NCI-H1436 (cell line): ENCODE measurements around the gene DYNC1I2.

ENCODE experiments used
- DNase-seq: peaks from one replicate; lab custom pipeline; 2025; lab: John Stamatoyannopoulos, UW

The DYNC1I2 gene

DNA sequence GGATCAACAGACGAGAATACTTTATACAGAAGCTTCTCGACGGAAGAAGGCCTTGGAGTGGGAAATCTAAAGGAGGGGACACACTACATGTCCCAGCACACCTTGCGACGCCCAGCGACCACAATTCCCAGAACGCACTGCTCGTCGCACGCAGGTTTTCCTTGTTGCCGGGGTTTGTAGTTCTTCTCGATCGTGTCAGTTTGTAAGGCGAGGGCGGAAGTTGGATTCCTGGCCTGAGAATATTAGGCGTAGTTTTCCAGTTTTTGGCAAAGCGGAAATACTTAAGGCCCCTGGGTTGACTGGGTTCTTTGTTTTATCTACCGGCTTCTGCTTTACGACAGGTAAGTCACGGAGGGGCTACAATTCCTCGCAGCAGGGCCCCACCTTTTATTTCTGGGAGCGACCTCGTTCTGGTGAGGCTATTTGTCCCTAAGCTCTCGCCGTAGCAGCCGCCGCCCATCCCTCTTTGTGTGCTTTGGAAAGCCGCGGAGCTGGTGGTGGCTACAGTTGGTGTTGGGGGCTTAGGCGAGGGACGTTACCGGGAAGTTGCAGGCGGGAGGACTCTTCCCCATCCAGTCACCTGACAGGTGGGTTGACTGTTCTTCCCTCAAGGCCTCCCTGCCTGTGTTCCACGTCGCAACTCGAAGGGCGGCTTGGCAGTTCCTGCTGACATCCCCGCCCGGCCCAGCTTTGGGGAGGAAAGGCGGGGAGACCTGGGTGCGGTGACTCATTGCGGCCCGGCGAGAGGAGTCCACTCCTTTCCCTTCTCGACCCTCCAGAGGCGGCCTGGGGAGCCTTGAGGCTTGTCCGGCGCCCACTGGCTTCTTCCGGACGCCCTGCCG is at the start of gene DYNC1I2:
DYNC1I2 (plus strand) TSS at position 183 of the 842 bp plus-strand sequence. CDS start 2,687 bp downstream, outside the sequence.
- DNase-seq, result peak; percentile 84

DNA sequence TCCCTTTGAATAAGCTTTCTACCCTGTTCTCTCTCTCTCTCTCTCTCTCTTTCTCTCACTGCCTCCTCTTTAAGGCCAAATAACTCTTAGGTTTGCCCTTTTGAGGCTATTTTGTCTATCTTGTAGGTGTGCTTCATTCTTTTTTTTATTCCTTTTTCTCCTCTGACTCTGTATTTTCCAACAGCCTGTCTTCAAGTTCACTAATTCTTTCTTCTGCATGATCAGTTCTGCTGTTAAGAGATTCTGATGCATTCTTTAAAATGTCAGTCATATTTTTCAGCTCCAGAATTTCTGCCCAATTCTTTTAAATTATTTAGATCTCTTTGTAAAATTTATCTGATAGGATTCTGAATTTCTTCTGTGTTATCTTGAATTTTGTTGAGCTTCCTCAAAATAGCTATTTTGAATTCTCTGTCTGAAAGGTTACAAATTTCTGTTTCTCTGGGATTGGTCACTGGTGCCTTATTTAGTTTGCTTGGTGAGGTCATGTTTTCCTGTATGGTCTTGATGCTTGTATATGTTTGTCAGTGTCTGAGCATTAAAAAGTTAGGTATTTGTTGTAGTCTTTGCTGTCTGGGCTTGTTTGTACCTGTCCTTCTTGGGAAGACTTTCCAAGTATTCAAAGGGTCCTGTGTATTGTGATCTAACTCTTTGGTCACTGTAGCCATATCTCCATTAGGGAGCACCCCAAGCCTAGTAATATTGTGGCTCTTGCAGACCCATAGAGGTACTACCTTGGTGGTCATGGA is 35.4 kb upstream of the DYNC1I2 start:
- DNase-seq, result no peak

DNA sequence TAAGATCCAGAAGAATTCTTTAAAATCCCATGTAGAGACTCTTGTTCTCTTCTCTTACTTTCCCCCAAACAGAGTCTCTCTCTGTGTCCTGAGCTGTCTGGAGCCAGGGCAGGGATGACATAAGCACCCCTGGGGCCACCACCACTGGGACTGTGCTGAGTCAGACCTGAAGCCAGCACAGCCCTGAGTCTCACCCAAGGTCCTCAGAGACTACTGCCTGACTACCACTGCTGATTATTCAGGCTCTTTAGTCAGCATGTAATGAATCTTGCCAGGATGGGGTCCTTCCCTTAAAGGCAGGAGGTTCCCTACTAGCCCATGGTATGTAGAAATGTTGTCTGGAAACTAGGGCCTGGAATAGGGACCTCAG is 34.9 kb upstream of the DYNC1I2 start:
- DNase-seq, result no peak

DNA sequence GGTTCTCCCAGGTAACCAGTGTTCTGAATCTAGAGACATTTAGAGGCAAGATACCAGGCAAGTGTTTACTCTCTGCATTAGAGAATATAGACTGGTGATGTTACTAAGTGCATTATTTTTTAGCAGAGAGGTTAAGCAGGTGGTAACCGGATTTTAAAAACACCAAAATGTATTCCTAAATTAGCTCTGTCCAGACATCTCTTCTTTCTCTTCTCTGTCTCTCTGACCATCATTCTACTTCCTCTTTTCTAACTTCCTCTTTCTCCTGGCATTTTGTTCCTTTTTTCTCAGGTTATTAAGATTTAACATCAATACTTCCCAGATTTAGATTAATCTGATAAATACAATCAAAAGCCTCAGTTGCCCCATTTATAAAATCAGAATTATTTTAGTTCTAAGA is 31.7 kb upstream of the DYNC1I2 start:
- no peak for DNase-seq

DNA sequence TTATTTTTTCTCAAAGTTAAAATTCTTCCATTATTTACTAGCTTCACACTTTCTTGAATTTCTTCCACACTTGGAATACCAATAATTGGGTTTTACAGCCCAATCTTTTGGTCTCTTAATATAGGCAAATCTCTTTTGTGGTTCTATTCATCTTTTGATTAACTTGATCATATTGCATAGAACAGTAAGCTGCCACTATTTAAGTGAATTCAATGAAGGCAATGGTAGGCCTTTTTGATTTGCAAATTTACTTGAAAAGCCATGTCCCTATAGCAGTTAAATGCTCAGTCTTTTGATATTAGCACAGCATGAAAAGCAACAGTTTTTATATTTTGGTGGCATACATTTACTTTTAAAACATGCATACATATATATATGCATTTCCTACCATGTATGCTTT is 20.2 kb upstream of the DYNC1I2 start:
- DNase-seq, result no peak

DNA sequence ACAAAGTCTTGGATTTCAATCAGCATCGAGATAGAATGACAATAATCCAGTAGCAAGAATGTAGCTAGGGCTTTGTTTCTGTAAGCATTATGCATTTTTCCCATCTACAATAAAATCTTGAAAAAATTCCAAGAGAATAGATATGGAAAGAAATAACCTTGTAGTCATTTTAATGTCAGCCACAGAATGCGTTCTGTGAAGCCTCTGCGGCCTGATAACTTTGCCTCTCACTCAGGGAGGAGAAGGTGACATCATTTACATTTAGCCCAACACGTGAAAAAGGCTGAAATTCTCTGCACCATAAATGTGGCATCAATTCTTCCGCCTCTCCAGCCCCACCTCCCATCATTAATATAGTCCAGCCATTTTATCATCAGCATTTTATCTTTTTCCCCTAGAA is 19.1 kb upstream of the DYNC1I2 start:
- no peak for DNase-seq

DNA sequence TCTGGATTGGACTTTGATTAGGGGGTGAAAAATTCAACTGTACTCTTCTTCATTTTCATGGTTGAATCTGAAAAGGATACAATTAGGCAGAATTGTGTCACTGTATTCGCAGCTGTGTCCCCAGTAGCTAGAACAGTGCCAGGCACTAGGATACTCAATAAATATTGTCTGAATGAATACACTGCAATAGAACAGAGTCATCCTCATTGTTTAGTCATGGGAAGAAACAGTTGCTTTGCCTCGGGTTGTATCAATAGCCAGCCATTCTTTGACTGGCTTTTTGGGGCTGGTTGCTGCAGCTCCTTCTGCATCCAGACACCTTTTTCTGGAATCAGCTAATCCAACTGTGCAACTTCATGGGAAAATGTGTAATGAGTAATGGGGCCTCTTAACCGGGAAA is 18.1 kb upstream of the DYNC1I2 start:
- DNase-seq, result no peak

DNA sequence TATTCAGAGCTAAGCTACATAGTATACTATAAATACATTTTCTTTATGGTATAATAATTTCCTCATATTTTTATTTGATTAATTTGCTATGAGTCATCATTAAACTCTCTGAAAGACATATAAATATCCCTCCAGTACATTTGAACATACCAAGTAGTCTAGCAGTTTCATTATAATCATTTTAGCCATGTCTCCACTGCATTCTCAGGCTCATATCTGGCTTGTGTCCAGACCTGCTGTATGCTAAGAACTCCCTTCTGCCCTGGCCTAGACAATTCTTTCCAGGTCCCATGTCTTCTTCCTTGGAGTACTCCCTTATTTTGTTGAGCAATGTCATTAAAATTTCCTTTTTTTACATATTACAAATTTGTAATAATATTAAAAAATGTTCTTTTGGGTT is 16.6 kb upstream of the DYNC1I2 start:
- DNase-seq, result no peak

DNA sequence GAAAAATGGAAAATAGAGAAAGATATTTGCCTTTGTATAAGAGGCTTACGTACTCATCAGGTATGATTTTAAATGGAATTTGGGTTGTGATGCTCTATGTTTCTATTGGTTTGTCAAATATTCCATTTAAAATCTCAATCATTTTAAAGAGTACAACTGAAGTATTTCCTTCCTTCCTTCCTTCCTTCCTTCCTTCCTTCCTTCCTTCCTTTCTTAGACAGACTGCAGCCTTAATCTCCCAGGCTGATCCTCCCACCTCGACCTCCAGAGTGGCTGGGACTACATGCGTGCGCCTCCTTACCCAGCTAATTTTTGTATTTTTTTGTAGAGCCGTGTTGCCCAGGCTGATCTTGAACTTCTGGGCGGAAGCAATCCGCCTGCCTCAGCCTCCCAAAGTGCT is 15.4 kb upstream of the DYNC1I2 start:
- DNase-seq, result no peak

DNA sequence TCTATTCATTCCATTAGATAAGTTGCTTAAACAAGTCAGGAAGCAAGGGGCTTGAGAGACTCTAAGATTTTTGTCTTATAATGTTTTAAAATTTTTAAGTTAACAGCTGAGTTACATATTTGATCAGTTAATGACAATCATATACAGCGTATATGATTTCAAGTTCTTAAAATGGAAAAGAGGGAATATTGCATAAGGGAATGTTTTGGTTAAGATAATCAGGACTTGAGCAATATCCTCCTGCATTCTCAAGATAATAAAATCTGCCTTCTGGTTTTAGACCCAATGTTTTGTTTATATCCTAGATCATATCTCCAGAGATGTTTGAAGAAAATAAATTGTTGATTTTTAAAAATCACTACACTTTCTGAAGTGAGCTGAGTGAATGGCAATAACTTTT is 13.4 kb upstream of the DYNC1I2 start:
- DNase-seq, result no peak

DNA sequence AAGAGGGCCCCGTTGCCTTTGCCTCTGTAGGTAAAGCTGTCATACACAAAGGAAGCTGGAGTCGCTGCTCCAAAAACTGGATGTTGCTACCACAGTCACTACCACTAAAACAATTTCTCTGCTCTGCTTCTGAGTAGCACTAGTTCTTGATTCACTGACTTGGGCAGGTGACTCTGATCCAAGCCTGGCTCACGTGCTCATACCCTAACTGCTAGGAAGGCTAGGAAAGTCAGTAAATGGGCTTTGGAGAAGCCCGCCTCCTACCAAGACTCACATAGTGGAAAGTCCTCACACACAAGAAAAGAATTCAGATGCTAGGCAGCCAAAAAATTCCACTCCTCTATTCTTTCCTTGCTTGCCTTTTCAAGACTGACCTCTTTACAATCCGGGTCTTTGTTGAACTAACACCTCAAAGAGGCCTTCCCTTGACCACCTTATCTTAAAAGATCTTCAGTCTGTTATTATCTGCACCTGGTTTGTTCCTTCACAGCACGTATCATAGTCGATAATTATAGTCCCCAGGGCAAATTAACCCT is 11.4 kb upstream of the DYNC1I2 start:
- no peak for DNase-seq

DNA sequence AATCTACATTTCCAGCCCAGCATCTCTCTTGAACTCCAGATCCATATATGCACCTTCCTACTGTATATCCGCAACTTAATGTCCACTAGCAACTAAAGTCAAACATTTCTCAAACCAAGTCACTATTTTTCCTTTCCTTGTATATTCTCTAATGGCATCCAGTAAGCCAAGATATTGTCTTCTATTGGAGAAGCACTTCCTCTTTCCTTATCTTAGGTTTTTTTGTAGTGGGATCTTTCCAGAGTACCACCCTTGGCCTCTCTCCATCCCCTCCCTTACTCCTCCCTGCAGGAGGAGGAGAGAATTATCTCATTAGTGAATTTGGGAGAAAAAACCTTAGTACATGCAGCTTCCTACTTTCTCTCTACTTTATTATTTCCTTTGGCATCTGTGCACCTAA is 8.7 kb upstream of the DYNC1I2 start:
- DNase-seq, result no peak

DNA sequence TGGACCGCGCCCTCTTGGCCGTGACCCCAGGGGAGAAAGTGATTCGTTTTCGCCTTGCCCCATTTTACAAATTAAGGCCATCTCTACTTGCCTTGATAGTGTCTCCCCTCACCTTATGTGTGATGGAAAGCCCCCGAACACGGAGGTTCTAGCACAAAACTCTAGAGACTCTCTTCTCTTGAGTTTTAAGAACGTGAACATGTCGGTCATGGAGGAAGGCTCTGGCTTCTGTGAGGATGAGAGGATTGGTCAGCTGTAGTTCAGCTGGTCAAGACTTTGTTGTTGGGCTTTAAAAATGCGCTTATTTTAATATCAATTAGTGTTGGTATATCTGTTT is 828 bp downstream of the DYNC1I2 start:
- DNase-seq, result no peak

DNA sequence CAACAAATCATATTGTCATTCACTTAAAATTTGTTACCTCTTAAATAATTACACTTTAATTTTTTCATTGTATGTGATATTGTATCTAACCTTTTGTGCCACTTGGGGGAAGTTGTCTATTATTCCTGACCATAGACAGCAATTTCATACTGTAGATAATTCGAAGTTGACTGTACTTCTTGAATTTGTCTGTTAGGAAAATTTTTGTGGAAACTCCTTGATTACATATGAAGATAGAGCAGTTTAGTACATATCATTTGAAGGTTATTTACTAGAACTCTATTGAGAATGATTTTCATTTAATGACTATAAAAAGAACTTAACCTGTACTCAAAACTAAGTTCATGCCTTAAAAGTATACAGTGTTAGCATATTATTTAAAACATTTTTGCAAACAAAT is 5.1 kb downstream of the DYNC1I2 start:
- no peak for DNase-seq

DNA sequence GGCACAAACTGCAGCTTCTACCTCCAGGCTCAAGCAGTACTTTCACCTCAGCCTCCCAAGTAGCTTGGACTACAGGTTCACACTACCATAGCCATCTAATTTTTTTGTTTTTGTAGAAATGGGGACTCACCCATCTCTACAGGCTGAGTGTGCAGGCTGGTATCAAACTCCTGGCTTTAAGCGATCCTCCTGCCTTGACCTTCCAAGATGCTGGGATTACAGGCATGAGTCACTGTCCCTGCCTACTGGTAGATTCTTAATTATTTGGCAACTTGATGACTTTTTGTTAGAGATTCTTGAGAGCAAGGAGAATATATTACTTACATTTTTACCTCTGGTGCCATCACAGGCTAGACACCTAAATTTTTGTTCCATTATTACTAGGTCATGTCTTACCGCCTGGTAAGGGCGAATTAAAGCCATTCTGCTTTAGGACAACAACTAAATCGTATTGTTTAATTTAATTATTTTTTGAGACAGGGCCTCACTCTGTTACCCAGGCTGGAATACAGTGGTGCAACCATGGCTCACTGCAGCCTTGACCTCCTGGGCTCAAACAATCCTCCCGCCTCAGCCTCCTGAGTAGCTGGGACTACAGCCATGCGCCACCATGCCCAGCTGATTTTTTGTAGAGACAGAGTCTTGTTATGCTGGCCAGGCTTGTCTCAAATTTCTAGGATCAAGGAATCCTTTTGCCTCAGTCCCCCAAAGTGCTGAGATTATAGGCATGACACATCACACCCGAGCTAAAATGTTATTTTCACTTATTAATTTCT is 15.7 kb downstream of the DYNC1I2 start:
- no peak for DNase-seq

DNA sequence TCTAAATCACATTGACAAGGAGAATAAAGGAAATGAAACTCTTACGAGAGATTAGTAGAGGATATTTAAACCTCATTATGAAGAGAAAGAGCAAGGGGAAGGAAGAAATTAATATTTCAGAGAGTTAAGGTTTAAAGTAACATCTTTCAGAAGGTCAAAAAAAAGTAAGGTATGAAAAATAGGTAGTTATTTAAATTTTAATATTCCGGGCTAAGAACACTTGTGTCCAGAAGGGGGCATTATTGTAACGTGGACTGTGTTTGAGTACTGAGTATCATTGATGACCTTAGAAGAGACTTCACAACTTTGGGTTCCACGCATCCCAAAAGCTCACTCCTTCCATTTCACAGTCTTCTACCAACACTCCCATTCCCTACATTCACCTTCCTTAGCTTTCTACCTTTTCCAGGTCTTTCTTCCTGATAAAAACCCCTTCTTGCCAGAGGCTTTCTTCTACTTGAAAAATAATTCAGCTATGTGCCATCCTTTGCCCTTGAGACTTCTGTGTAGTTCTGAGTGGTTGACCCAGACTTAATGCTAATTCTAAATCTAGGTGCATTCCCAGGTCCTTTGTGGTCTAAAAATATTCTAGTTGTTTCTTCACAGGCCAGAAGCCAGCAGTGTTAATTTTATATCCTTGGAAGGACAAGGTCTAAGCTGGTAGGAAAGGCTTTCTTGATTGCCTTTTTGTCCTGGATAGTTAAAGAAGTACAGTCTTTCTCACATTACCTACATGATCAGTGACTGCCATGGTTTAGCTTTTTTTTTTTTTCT is 16.5 kb downstream of the DYNC1I2 start:
- peak; percentile 12 for DNase-seq

DNA sequence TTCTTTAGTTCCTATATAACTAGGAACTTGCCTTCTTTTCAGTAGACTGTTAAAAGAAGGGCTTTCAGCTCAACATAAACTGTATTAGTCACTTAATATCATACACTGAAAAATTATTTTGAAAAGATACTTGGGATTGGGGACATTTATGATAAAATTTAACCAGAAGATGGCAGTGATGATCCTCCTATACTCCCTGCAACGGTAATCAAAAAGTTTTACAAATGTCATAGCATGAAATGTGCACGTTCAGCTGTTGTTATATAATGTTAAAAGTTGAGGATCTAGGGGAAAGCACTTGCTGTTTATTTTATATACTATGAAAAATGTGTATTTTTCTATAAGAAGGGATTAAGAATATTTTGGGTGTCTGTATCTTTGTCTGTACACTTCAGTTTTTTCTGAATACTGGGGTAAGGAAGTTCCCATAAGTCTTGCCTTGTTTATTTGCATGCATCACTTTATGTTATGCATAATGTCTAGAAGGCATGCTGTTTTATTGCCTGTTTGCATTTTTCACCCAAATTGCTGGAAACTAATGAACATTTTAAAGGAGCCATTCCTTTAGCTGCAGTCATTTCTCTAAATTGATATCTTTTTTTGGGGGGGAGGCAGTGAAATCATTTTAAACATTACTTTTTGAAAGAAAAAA is 19.0 kb downstream of the DYNC1I2 start:
- DNase-seq, result peak; percentile 5

DNA sequence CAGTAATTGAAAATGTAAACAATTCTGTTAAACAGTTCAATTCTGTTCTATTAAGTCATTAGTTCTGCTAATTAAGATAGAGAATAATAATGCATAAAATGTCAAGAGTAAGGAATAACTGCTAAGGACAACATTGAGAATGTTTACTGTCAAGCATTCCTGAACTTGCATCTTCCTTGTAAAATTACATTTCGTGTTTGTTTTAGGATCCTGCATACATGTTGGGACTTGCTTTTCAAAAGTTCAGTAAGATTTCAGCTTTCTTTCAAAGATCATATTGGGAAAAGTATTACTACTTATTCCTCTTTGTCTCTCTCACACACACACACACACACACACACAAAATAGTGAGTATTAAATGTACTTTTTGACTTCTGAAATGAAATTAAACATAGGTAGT is 20.5 kb downstream of the DYNC1I2 start:
- DNase-seq, result no peak

DNA sequence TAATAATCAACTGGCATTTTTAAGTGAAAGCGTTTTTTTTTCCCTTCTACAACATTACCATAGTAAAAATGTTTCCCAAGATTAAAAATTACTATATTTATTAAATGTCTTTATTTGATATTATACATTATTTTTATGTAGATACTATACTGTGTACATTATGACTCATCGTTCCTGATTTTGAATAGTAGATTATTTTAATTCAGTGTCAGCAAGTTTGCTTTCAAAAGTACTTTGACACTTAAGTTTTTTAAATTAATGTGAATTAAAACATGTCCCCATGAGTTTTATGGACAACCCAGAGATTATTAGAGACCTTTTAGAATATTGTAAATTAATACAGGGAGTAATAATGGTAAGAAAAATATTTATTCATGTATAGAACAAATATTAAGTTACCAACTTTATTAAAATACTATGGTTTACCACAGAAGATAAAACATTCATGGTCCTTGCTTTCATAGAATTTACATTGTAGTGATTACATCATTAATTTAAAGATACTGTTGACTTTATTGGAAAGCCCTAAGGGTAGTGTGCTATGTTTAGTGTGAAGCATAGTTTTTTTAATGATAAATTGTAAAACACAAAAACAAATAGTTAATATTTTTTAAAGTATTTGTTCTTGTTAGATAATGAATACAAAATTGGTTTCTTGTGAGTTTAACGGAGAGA is 21.9 kb downstream of the DYNC1I2 start:
- no peak for DNase-seq

DNA sequence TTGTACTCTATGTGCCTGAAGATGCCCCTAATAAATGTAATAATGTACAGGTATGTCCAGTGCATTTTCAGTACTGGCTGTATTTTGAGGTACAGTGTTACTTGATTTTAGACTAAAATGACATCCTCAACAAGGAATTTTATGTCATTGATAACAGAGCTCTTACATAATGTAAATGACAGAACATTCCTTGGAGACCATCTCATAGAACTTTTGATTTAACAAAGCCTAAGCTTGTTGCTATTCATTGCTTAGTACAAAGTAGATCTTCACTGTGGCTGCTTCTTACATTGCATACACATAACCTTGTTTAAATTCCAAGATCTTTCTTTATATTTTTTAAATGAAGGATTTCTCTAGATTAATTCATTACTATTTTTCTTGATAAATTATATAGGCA is 24.1 kb downstream of the DYNC1I2 start:
- DNase-seq, result no peak

DNA sequence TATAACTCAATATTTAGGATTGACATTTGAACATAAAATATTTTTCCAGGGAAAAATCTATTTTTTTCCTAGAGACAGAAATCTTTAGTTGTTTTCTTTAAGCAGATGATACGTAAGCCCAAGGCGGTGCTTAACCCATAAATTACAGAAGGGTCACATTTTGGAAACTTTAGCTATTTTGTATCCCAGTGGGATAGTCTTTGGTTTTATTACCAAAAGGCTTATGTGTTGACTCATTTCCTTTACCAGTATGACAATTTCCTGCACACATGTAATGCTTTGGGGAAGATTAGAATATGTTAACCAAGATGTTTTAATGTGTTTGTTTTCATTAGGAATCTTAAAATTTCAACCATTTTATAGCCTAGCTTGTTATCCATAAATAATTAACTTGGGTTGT is 24.8 kb downstream of the DYNC1I2 start:
- DNase-seq, result no peak
